ENCODE measurements around the gene ECHDC3. TPM values are rescaled to one million over a fixed set of nuclear protein-coding genes. Genes with fewer than 3 reads are reported as not detected.

The ECHDC3 gene
- total and polyA plus RNA-seq, 2 of the 13 experiments (the other 11 are each of a cell fraction or from before 2014, with no cell fraction given), result not detected

DNA sequence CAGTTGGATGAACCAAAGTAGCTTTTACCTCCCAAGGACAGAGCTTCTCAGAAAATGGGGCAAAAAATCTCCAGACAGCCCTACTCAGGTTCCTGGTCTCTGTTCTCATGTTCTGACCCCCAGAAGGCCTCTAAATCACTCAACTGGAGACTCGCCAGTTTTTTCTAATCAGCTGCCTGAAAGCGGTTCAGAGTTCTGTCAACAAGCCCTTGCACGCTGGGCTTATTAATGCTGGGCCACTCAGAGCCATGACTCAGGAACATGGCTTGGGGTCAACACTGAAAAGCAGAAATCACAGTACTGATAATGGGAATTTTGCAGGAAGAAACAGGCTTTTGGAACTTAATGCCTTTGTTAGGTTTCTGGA is 15.3 kb downstream of the ECHDC3 start (continued):
- TF ChIP-seq MAFK (conservative IDR thresholded peaks at IDR 0.05 in 1 of 2, IDR thresholded peaks at IDR 0.05 in 1 of 2; ENCODE audit: low read length in 2 of 2) (no peak), CCAR2 (optimal IDR thresholded peaks at IDR 0.05; ENCODE audit: low read depth, low read length) (no peak), ZNF557 (CRISPR knock-in tag; IDR thresholded peaks at IDR 0.05) (no peak), KDM5A (IDR thresholded peaks at IDR 0.05; ENCODE audit: borderline replicate concordance, low read length) (no peak), ZNF337 (CRISPR knock-in tag; IDR thresholded peaks at IDR 0.05; ENCODE audit: borderline replicate concordance, low read depth) (no peak), KLF11 (CRISPR knock-in tag; IDR thresholded peaks at IDR 0.05) (no peak), ZNF841 (CRISPR knock-in tag; IDR thresholded peaks at IDR 0.05; ENCODE audit: borderline replicate concordance) (no peak), ZNF432 (CRISPR knock-in tag; IDR thresholded peaks at IDR 0.05; ENCODE audit: borderline replicate concordance) (no peak), SIN3B (IDR thresholded peaks at IDR 0.05; ENCODE audit: low read length) (no peak), CBX1 (IDR thresholded peaks at IDR 0.05; ENCODE audit: low read depth) (no peak), ADNP (CRISPR knock-in tag; IDR thresholded peaks at IDR 0.05) (no peak), ZFP1 (CRISPR knock-in tag; IDR thresholded peaks at IDR 0.05) (no peak), PTBP1 (IDR thresholded peaks at IDR 0.05; ENCODE audit: low read depth, low read length, poor library complexity, severe bottlenecking) (no peak), TEAD3 (CRISPR knock-in tag; optimal IDR thresholded peaks at IDR 0.05; ENCODE audit: borderline replicate concordance) (no peak), MZF1 (CRISPR knock-in tag; IDR thresholded peaks at IDR 0.05; ENCODE audit: borderline replicate concordance) (no peak), SRSF9 (IDR thresholded peaks at IDR 0.05; ENCODE audit: borderline replicate concordance, insufficient read depth, low read depth, low read length, poor library complexity, severe bottlenecking) (no peak), TCF7L2 (IDR thresholded peaks at IDR 0.05; ENCODE audit: low read depth, low read length) (no peak), ZNF713 (CRISPR knock-in tag; IDR thresholded peaks at IDR 0.05) (no peak), ZNF674 (CRISPR knock-in tag; IDR thresholded peaks at IDR 0.05; ENCODE audit: low read depth) (no peak), ELF4 (CRISPR knock-in tag; IDR thresholded peaks at IDR 0.05; ENCODE audit: borderline replicate concordance) (0 out of 2 replicates have a peak, but pooled peaks have one; percentile 42), ZNF747 (CRISPR knock-in tag; IDR thresholded peaks at IDR 0.05; ENCODE audit: borderline replicate concordance) (no peak), ARHGAP35 (CRISPR knock-in tag; IDR thresholded peaks at IDR 0.05; ENCODE audit: borderline replicate concordance) (no peak), NCOA1 (CRISPR knock-in tag; IDR thresholded peaks at IDR 0.05) (no peak), SIX4 (CRISPR knock-in tag; IDR thresholded peaks at IDR 0.05) (peak; percentile 41; the same call in 1 of the 2 replicates), ZNF766 (CRISPR knock-in tag; IDR thresholded peaks at IDR 0.05; ENCODE audit: borderline replicate concordance) (no peak), ZKSCAN8 (CRISPR knock-in tag; IDR thresholded peaks at IDR 0.05; ENCODE audit: borderline replicate concordance) (no peak), YEATS4 (CRISPR knock-in tag; IDR thresholded peaks at IDR 0.05; ENCODE audit: borderline replicate concordance) (no peak)
- TF ChIP-seq, protein P1, sequence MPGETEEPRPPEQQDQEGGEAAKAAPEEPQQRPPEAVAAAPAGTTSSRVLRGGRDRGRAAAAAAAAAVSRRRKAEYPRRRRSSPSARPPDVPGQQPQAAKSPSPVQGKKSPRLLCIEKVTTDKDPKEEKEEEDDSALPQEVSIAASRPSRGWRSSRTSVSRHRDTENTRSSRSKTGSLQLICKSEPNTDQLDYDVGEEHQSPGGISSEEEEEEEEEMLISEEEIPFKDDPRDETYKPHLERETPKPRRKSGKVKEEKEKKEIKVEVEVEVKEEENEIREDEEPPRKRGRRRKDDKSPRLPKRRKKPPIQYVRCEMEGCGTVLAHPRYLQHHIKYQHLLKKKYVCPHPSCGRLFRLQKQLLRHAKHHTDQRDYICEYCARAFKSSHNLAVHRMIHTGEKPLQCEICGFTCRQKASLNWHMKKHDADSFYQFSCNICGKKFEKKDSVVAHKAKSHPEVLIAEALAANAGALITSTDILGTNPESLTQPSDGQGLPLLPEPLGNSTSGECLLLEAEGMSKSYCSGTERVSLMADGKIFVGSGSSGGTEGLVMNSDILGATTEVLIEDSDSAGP (CRISPR knock-in tag; IDR thresholded peaks at IDR 0.05; ENCODE audit: borderline replicate concordance), result no peak
- TF ChIP-seq, protein P2, sequence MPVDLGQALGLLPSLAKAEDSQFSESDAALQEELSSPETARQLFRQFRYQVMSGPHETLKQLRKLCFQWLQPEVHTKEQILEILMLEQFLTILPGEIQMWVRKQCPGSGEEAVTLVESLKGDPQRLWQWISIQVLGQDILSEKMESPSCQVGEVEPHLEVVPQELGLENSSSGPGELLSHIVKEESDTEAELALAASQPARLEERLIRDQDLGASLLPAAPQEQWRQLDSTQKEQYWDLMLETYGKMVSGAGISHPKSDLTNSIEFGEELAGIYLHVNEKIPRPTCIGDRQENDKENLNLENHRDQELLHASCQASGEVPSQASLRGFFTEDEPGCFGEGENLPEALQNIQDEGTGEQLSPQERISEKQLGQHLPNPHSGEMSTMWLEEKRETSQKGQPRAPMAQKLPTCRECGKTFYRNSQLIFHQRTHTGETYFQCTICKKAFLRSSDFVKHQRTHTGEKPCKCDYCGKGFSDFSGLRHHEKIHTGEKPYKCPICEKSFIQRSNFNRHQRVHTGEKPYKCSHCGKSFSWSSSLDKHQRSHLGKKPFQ (CRISPR knock-in tag; IDR thresholded peaks at IDR 0.05; ENCODE audit: insufficient replicate concordance), result no peak
- TF ChIP-seq, protein P3, sequence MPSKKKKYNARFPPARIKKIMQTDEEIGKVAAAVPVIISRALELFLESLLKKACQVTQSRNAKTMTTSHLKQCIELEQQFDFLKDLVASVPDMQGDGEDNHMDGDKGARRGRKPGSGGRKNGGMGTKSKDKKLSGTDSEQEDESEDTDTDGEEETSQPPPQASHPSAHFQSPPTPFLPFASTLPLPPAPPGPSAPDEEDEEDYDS (CRISPR knock-in tag; IDR thresholded peaks at IDR 0.05), result 0 out of 2 replicates have a peak, but pooled peaks have one; percentile 17

All from HepG2 (cell line).